Endothelial cell of umbilical vein (primary cell): ENCODE measurements around the gene FYB1. TPM values are rescaled to one million over a fixed set of nuclear protein-coding genes. Genes with fewer than 3 reads are reported as not detected.

Experiments used
- BruUV-seq: library from RNA; stranded (reverse); fragments of 400-500 nt; replicated peaks from 2 replicates; lab custom pipeline; 2021; lab: Mats Ljungman, UMichigan
- CTCF ChIA-PET: fragments of 300-600, 350-600 bp; sonication (Branson Sonifier 250); formaldehyde crosslinking; loops from one replicate; lab custom pipeline; 2021; ENCODE audit warnings: antibody characterized with exemption, inconsistent platforms; lab: Charles Lee
- POLR2A ChIA-PET: fragments of 300-600, 350-600 bp; sonication (Branson Sonifier 250); formaldehyde crosslinking; loops from one replicate; lab custom pipeline; 2021; ENCODE audit warnings: antibody characterized with exemption, inconsistent platforms; lab: Charles Lee
- DNase-seq: peaks from one replicate; pipeline ENCODE4 v3.0.0-alpha.2; 2011; ENCODE audit warnings: low read depth, low spot score
- FAIRE-seq: peaks from 2 replicates; lab custom pipeline; 2011; peaks lifted over from hg19 to GRCh38; lab: Jason Lieb, UNC
- H2AFZ ChIP-seq: 2 replicates; pipeline ENCODE4 v1.6.0; 2012; ENCODE audit warnings: low read depth, low read length, control low read depth, inconsistent platforms
- H3K27ac ChIP-seq: 2 replicates; pipeline ENCODE4 v1.5.1; 2011; ENCODE audit warnings: low read depth, mild to moderate bottlenecking, control low read depth, low read length, moderate library complexity; ENCODE audit not compliant: insufficient read depth
- H3K27me3 ChIP-seq, 2 experiments: 2 replicates each; pipeline versions ENCODE4 v1.6.0 to v1.6.1; 2011; ENCODE audit warnings: low read length in 2 of 2, mixed read lengths in 1 of 2; ENCODE audit not compliant: control insufficient read depth in 2 of 2, insufficient read depth in 2 of 2
- H3K36me3 ChIP-seq, 2 experiments: 2 replicates in 1 of 2; 3 replicates in 1 of 2; pipeline ENCODE4 v1.5.1; 2011; ENCODE audit warnings: low read length in 2 of 2, mild to moderate bottlenecking in 1 of 2, moderate library complexity in 1 of 2; ENCODE audit not compliant: control insufficient read depth in 2 of 2, insufficient read depth in 2 of 2; ENCODE audit errors: extremely low read depth in 1 of 2
- H3K4me1 ChIP-seq: 3 replicates; pipeline ENCODE4 v1.5.1; 2011; ENCODE audit warnings: mild to moderate bottlenecking, low read length; ENCODE audit not compliant: control insufficient read depth, insufficient read depth; ENCODE audit errors: extremely low read depth
- H3K4me2 ChIP-seq: 2 replicates; pipeline ENCODE4 v1.6.1; 2011; ENCODE audit warnings: low read length, control low read depth, mixed read lengths; ENCODE audit not compliant: insufficient read depth
- H3K4me3 ChIP-seq, 3 experiments: fragments of 200-600 bp in 1 of 3; sonication (generic), shearing (Covaris generic) in 1 of 3; replicated peaks in 1 of 3; 2 replicates each; pipeline ENCODE4 v1.5.1; 2011 to 2016; ENCODE audit warnings: control low read depth in 3 of 3, low read length in 3 of 3, mild to moderate bottlenecking in 2 of 3, inconsistent platforms in 1 of 3, low read depth in 1 of 3, moderate library complexity in 1 of 3; ENCODE audit not compliant: insufficient read depth in 1 of 3
- H3K79me2 ChIP-seq: 2 replicates; pipeline ENCODE4 v1.6.0; 2012; ENCODE audit warnings: low read length, inconsistent platforms; ENCODE audit not compliant: control insufficient read depth, insufficient read depth
- H3K9ac ChIP-seq: replicated peaks from 2 replicates; pipeline ENCODE3; 2011; ENCODE audit warnings: low read length, control low read depth; ENCODE audit not compliant: insufficient read depth; ENCODE audit errors: extremely low read depth
- H3K9me1 ChIP-seq: replicated peaks from 3 replicates; pipeline ENCODE4 v1.6.0; 2011; ENCODE audit warnings: mild to moderate bottlenecking, low read length; ENCODE audit not compliant: control insufficient read depth, insufficient read depth; ENCODE audit errors: extremely low read depth
- H3K9me3 ChIP-seq: replicated peaks from 2 replicates; pipeline ENCODE4 v1.5.1; 2012; ENCODE audit warnings: low read length, inconsistent platforms; ENCODE audit not compliant: control insufficient read depth, insufficient read depth
- H4K20me1 ChIP-seq: replicated peaks from 2 replicates; pipeline ENCODE3; 2011; ENCODE audit warnings: mild to moderate bottlenecking, low read length; ENCODE audit not compliant: control insufficient read depth, insufficient read depth; ENCODE audit errors: extremely low read depth
- EZH2 ChIP-seq: IDR thresholded peaks from 2 replicates; pipeline ENCODE4 v1.6.1; 2012; ENCODE audit warnings: borderline replicate concordance, low read depth, mild to moderate bottlenecking, moderate library complexity, low read length, inconsistent platforms; ENCODE audit not compliant: severe bottlenecking
- FOS ChIP-seq: IDR thresholded peaks from 2 replicates; pipeline ENCODE4 v1.6.1; 2011; ENCODE audit warnings: mild to moderate bottlenecking, low read length, moderate library complexity, borderline replicate concordance; ENCODE audit not compliant: insufficient read depth
- GATA2 ChIP-seq: IDR thresholded peaks from 2 replicates; pipeline ENCODE4 v1.7.0; 2011; ENCODE audit warnings: low read depth, mild to moderate bottlenecking, moderate library complexity, mixed read lengths, low read length; ENCODE audit not compliant: insufficient read length, insufficient read depth
- JUN ChIP-seq: IDR thresholded peaks from 2 replicates; pipeline ENCODE4 v1.6.1; 2011; ENCODE audit warnings: borderline replicate concordance, low read depth; ENCODE audit not compliant: insufficient read length, insufficient read depth
- MAX ChIP-seq: IDR thresholded peaks from 2 replicates; pipeline ENCODE4 v1.6.1; 2011; ENCODE audit not compliant: insufficient read depth, insufficient read length
- MYC ChIP-seq: IDR thresholded peaks from one replicate; pipeline ENCODE4 v1.6.1; 2011; ENCODE audit warnings: mild to moderate bottlenecking, low read depth, low read length
- POLR2A ChIP-seq: IDR thresholded peaks from 2 replicates; pipeline ENCODE4 v1.6.1; 2012; ENCODE audit warnings: low read depth, mild to moderate bottlenecking, control low read depth, low read length
- POLR2AphosphoS5 ChIP-seq: IDR thresholded peaks from 2 replicates; pipeline ENCODE4 v1.6.1; 2012; ENCODE audit warnings: low read depth, mild to moderate bottlenecking, control low read depth, low read length, moderate library complexity; ENCODE audit not compliant: insufficient read depth
- dilution Hi-C: fragments of 300-500 bp; cut with MboI; formaldehyde crosslinking; loops from one replicate; pipeline ENCODE4 v1.15.0; 2019; ENCODE audit warnings: low sequenced_read_pairs; ENCODE audit not compliant: extremely low pct_ligation_motif_present
- intact Hi-C: fragments of 100-400 bp; cut with micrococcal nuclease; formaldehyde crosslinking; loops from one replicate; pipeline ENCODE4 v1.10.0; 2022
- polyA plus RNA-seq, 4 experiments: library from polyadenylated mRNA; depleted of rRNA in 3 of 4; stranded (reverse) in 3 of 4; unstranded in 1 of 4; fragments of >200 nt; gene quantifications; 2 replicates each; pipeline versions ENCODE4 v1.2.1 to v1.2.3, GENCODE V29; 2011 to 2012; ENCODE audit warnings: missing spikeins in 1 of 4
- total RNA-seq: library from RNA; stranded (reverse); gene quantifications from 2 replicates; pipeline ENCODE4 v1.2.3, GENCODE V29; 2021
- TF ChIP-seq, protein P1 (sequence below), 2 donors: IDR thresholded peaks; 1 replicate in 1 of 2; 2 replicates in 1 of 2; pipeline ENCODE4 v1.5.1; 2011; ENCODE audit warnings: low read length in 2 of 2, mild to moderate bottlenecking in 2 of 2, moderate library complexity in 2 of 2, control low read depth in 1 of 2, inconsistent platforms in 1 of 2, low read depth in 1 of 2; ENCODE audit not compliant: insufficient read depth in 1 of 2; ENCODE audit errors: extremely low read depth in 1 of 2

The FYB1 gene
- total and polyA plus RNA-seq, 2 donors (not counting 3 experiments of a cell fraction or from before 2014, with no cell fraction given) = 0.44 TPM; not detected in 1

DNA sequence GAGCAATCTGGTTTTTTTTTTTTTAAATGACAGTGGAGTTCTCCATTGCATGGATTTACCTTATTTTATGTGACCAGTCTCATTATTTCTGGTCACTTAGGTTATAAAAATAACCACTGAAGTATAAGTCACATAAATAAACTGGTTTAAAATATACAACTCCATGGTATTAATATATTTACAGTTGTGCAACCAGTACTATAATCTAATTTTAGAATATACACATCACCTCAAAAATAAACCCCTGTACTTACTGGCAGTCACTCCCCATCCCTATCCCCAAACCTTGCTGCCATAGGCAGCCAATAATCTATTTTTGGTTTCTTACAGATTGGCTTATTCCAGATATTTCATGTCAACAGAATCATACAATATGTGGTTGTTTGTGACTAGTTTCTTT is 57.8 kb downstream of the FYB1 start:
- Histone ChIP-seq H3K27ac (no peak overlapping the region), H3K9me1 (no peaks in the 10 kb centered on the region), H3K9ac (no peak overlapping the region), H3K79me2 (no peaks in the 10 kb centered on the region), H3K9me3 (no peaks in the 10 kb centered on the region), H3K4me3 (no peak overlapping the region), H3K4me2 (no peak overlapping the region), H4K20me1 (no peaks in the 10 kb centered on the region), H2AFZ (no peak overlapping the region), H3K27me3 (no peaks in the 10 kb centered on the region), H3K36me3 (no peaks in the 10 kb centered on the region), H3K4me1 (peaks cover 9% of the 10 kb centered on the region)
- BruUV-seq = no TSS peak
- TF ChIP-seq, protein P1, sequence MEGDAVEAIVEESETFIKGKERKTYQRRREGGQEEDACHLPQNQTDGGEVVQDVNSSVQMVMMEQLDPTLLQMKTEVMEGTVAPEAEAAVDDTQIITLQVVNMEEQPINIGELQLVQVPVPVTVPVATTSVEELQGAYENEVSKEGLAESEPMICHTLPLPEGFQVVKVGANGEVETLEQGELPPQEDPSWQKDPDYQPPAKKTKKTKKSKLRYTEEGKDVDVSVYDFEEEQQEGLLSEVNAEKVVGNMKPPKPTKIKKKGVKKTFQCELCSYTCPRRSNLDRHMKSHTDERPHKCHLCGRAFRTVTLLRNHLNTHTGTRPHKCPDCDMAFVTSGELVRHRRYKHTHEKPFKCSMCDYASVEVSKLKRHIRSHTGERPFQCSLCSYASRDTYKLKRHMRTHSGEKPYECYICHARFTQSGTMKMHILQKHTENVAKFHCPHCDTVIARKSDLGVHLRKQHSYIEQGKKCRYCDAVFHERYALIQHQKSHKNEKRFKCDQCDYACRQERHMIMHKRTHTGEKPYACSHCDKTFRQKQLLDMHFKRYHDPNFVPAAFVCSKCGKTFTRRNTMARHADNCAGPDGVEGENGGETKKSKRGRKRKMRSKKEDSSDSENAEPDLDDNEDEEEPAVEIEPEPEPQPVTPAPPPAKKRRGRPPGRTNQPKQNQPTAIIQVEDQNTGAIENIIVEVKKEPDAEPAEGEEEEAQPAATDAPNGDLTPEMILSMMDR (IDR thresholded peaks at IDR 0.05; ENCODE audit: extremely low read depth in 1 of 2, insufficient read depth in 1 of 2, low read depth in 1 of 2, low read length in 2 of 2) = no peak
- TF ChIP-seq MAX (no peak), POLR2AphosphoS5 (no peak), GATA2 (no peak), POLR2A (no peak), EZH2 (no peak), JUN (no peak), FOS (no peak), MYC (no peak)
- ChIA-PET CTCF (no interaction called here), POLR2A (interaction anchor here (0.6 kb wide), 1 partner anchor 14 kb away, joined by 4 read pairs; no protein-coding TSS in a partner anchor)
- dilution Hi-C loops (no loop called here), intact Hi-C loops (no loop called here)
- FAIRE-seq = no peak
- DNase-seq = no peak
